GM18951 (cell line): ENCODE data around the gene THOC6.
"Not testable (repeated sequence)": the region's sequence is repeated elsewhere in the genome, so short reads cannot be mapped to it uniquely, and the experiment has no call there.

Experiments used
- POLR2A ChIP-seq: IDR thresholded peaks from 4 replicates; pipeline ENCODE4 v1.6.1; 2011; ENCODE audit warnings: mild to moderate bottlenecking; ENCODE audit not compliant: insufficient read length, insufficient read depth; ENCODE audit errors: extremely low read depth
- in situ Hi-C: fragments of 300-500 bp; cut with MboI; formaldehyde crosslinking; loops from one replicate; pipeline ENCODE4 v1.12.0; 2022; ENCODE audit warnings: low sequenced_read_pairs, mixed read lengths, inconsistent platforms; ENCODE audit not compliant: unreplicated experiment

Gene THOC6

GRCh38 chr16:3075523-3075915 lies 51.7 kb downstream of the THOC6 start:
- no peak for TF ChIP-seq POLR2A
- in situ Hi-C loops: no loop called here

- in situ Hi-C loops: not testable (repeated sequence)
Observed at GRCh38 chr16:3075946-3076345, 52.1 kb downstream of the THOC6 start.

- in situ Hi-C loops: no loop called here
Observed at GRCh38 chr16:3076577-3076976, 52.7 kb downstream of the THOC6 start.

More at GRCh38 chr16:3076577-3076976, 52.7 kb downstream of the THOC6 start:
- TF ChIP-seq POLR2A: no peak
